Transverse colon (tissue), 4 donors: ENCODE measurements around the gene JAZF1.

Source experiments
- EP300 ChIP-seq: sonication (generic); formaldehyde crosslinking; IDR thresholded peaks from one replicate; pipeline ENCODE4 v1.6.1; 2017; ENCODE audit warnings: antibody characterized with exemption, low read depth
- POLR2A ChIP-seq: fragments of 450-650 bp; IDR thresholded peaks from one replicate; pipeline ENCODE4 v1.6.1; 2016; ENCODE audit warnings: antibody characterized with exemption, mild to moderate bottlenecking, moderate library complexity
- POLR2AphosphoS5 ChIP-seq, 3 donors: sonication (generic); formaldehyde crosslinking; IDR thresholded peaks; one replicate each; pipeline ENCODE4 v1.6.1; 2016; ENCODE audit warnings: antibody characterized with exemption in 3 of 3
- TF ChIP-seq, protein P1 (sequence below), 5 experiments: fragments of 200-600 bp in 3 of 5; fragments of 450-650 bp in 2 of 5; sonication (generic) in 3 of 5; IDR thresholded peaks; 1 replicate in 2 of 5; 2 replicates in 3 of 5; pipeline ENCODE4 v1.5.1; 2016 to 2017; ENCODE audit warnings: antibody characterized with exemption in 5 of 5, inconsistent platforms in 3 of 5, mild to moderate bottlenecking in 2 of 5, moderate library complexity in 1 of 5

GRCh38 chr7:28170701-28171100 lies 9.9 kb downstream of the JAZF1 start:
- TF ChIP-seq POLR2A: no peak
- no peak for TF ChIP-seq EP300
- TF ChIP-seq, protein P1, sequence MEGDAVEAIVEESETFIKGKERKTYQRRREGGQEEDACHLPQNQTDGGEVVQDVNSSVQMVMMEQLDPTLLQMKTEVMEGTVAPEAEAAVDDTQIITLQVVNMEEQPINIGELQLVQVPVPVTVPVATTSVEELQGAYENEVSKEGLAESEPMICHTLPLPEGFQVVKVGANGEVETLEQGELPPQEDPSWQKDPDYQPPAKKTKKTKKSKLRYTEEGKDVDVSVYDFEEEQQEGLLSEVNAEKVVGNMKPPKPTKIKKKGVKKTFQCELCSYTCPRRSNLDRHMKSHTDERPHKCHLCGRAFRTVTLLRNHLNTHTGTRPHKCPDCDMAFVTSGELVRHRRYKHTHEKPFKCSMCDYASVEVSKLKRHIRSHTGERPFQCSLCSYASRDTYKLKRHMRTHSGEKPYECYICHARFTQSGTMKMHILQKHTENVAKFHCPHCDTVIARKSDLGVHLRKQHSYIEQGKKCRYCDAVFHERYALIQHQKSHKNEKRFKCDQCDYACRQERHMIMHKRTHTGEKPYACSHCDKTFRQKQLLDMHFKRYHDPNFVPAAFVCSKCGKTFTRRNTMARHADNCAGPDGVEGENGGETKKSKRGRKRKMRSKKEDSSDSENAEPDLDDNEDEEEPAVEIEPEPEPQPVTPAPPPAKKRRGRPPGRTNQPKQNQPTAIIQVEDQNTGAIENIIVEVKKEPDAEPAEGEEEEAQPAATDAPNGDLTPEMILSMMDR (IDR thresholded peaks at IDR 0.05): no peak
- no peak for TF ChIP-seq POLR2AphosphoS5 (IDR thresholded peaks at IDR 0.05)
